NCI-H146 treated with DMSO at 0.1 percent for 48 hours (cell line): ENCODE data around the gene ZNF426.
"Not testable (repeated sequence)": the region's sequence is repeated elsewhere in the genome, so short reads cannot be mapped to it uniquely, and the experiment has no call there.

ENCODE experiments used
- DNase-seq: peaks from one replicate; lab custom pipeline; 2025; ENCODE audit not compliant: unreplicated experiment; lab: John Stamatoyannopoulos, UW

Gene ZNF426

DNA sequence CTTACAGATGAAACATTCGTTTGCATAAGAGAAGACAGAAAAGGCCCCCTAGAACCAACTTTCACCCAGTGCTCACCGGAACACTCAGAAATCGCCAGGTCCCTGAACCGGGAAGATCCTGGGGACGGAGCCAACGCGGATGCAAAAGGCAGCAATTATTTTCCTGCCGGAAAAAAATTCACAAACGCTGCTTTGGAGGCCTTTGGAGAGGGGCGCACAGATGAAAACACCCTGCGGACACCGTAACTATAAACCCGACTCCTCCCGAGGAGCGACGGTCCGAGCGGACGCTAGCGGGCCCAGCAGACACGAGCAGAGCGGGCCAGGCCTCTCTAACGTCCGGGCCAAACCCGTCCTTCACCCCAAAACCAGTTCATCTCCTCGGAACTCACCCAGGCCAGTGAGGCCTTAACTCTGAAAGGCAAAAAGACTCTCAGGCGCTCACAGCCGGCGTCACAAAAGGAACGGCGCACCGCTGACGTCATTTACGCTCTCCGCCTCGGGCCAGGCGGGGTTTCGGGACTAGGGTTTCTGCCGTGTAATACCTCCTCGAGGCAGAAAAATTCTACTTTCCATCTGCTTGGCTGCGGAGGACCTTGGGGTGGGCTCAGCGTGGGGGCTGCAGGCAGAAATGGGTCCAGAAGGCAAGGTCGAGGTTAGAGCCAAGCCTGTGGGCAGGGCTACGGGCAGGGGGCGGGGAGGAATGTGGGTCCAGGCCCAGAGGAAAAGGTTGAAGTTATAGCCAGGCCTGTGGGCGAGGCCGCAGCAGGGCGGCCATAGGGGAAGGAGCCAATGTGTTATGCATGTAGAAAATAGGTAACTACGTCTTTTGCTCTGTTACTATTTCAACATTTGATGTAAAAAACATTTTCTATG, at the start of gene ZNF426:
TSS of gene ZNF426 (minus strand) at position 463 of the 876 bp plus-strand sequence. CDS start 2,413 bp downstream, outside the sequence.
- DNase-seq, result peak; percentile 34

DNA sequence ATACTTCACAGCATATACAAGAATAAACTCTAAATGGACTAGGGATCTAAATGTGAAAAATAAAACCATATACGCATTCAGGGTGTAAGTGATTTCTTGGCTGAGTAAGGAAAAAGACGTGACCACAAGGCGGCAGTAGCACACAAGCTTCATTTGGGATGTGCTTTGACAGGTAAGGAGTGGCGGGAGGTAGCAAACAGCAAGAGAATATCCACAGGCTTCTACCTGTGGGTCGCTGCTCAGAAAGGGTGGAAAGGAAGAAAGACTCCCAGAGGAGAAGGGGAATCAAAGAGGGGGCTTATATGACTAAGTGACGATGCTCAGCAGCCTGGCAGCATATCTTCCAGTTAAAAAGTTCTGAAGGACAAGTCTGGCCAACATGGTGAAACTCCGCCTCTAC, 48.3 kb upstream of the ZNF426 start:
- peak; percentile 56 for DNase-seq

DNA sequence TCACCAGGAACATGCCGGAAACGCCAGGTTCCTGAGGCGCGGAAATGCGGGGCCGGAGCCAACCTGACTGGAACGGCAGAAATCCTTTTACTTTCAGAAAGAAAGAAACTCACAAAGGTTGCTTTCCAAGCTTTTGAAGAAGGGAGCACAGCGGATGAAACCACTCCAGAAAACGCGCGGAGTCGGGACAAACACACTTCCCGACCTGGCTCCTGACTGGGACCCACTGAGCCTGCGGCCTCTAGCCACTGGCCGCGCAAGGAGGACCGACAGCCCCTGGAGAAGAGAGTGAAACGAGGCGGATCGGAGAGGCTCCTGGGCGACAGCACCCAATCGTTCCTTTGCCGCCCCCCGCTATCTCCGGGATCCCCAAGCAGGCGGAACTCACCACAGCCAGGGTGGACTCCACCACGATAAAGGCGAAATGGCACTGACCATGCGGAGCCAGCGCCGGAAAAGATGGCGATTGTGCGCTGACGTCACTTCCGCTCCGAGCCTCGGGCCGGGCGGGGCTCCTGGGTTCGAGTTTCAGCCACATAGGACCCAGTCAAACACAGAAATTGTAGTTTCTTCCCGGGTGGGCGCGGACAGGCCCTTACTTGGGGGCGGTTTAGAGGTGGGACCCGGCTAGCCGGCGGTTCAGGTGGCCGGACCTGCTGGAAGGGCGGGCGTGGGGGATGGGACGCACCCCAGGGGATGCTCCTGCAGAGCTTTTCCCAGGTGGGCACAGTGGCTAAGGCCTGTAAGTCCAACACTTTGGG, 45.8 kb upstream of the ZNF426 start, which contains the start of gene ZNF121:
TSS of gene ZNF121 (minus strand) at position 432 of the 761 bp plus-strand sequence. CDS start 16,407 bp downstream, outside the sequence.
- peak; percentile 69 for DNase-seq

DNA sequence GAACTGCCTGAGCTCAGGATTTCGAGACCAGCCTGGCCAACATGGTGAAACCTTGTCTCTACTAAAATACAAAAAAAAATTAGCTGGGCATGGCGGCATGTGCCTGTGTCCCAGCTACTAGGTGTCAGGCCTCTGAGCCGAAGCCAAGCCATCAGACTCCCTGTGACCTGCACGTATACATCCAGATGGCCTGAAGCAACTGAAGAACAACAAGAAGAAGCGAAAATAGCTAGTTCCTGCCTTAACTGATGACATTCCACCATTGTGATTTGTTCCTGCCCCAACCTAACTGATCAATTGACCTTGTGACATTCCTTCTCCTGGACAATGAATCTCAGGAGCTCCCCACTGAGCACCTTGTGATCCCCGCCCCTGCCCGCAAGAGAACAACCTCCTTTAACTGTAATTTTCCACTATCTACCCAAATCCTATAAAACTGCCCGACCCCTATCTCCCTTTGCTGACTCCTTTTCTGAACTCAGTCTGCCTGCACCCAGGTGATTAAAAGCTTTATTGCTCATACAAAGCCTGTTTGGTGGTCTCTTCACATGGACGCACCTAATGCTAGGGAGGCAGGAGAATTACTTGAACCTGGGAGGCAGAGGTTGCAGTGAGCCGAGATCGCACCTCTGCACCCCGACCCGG, 43.8 kb upstream of the ZNF426 start:
- DNase-seq, result not testable (repeated sequence)

DNA sequence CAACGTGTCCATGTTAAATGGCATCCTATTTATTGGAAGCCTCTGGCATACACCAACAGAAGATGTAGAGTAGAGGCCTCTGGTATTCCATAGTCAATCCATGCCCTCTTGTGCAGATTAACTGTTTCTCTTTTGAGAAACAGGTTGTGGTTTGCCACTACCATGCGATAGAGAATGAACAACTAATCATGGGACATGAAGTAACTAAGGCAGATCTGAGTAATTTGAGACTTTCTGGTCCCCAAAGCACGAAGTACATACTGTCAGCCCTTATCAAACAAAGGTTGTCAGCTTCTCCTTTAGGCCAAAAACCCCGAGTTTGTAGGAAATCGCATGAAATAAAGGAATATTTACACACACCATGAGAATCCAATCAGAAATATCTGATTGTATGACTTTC, 42.3 kb upstream of the ZNF426 start:
- DNase-seq, result no peak

DNA sequence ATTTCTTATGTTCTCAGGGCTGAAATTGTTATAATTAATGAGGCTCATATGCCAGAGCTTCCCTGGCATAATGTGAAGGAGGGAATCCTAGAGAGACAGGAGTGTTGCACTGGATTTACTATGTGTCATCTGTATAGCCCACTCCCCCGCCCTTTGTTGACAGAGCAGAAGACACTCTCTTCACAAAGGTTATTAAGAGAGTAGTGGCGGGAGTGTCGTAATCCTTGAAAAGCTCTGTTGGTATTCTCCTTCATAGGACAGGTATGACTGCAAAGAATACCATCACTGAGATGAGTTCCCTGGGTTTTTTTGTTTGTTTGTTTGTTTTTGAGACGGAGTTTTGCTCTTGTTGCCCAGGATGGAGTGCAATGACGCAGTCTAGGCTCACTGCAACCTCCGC, 31.8 kb upstream of the ZNF426 start:
- DNase-seq, result no peak

DNA sequence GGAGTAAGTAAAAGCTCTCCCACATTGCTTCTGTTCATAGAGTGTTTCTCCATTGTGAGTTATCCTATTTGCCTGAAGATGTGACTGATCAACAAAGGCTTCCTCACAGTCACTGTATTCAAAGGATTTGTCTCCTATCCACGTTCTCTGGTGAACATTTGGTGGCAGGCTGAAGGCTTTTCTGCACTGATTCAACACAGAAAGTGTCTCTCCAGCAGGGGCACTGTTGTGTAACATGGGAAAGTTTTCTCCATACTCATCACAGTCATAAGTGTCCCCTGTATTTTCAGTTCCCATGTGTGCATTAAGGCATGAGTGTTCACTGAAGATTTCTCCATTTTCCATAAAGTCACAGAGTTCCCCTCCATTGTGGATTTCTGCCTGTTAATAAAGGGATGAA, 28.3 kb upstream of the ZNF426 start:
- no peak for DNase-seq

DNA sequence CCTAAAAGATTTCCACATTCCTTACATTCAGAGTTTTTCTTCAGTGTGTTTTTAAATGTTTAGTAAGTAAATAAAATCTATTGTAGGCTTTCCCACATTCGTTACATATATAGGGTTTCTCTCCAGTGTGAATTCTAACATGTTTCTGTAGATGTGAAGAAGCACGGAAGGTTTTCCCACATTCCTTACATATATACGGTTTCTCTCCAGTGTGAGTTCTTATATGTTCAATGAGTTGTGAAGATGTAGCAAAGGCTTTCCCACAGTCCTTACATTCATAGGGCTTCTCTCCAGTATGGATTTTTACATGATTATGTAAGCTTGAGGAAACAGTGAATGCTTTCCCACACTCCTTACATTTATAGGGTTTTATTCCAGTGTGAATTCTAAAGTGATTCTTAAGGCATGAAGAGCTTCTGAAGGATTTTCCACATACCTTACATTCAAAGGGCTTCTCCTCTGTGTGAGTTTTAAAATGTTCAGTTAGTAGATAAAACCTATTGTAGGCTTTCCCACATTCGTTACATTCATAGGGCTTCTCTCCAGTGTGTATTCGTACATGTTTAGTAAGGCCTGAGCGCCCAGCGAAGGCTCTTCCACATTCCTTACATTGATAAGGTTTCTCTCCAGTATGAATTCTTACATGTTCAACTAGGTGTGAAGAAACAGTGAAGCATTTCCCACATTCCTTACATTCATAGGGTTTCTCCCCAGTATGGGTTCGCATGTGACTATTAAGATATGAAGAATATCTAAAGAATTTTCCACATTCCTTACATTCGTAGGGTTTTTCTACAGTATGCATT, 27.7 kb upstream of the ZNF426 start:
- DNase-seq, result no peak

DNA sequence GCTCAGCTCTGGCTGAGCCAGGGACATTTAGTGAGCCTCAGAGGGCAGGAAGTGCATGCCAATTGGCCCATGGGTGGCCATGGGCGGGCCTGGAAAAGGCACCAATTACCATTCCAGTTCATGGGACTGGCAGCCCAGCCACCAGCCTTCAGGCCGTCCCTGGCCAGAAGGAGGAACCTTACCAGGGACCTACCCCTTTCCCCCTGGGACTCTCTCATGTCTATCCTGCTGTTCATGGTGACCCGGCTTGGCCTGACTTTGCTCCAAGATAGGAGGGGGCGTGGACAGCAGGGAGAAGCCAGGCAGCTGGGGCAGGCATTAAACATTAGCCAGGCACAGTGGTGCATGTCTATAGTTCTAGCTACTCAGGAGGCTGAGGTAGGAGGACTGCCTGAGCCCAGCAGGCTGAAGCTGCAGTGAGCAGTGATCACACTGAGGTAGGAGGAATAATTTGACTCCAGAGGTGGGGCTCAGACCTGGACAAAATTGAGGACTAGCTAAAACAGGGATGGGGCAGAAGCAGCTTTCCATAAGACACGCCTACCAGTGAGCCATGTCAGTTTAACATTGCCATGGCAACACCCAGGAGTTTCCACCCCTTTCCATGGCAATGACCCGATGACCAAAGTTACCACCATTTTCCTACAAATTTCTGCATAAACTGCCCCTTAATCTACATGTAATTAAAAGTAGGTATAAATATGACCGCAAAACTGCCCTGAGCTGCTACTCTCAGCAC, 14.3 kb upstream of the ZNF426 start:
- DNase-seq, result no peak

DNA sequence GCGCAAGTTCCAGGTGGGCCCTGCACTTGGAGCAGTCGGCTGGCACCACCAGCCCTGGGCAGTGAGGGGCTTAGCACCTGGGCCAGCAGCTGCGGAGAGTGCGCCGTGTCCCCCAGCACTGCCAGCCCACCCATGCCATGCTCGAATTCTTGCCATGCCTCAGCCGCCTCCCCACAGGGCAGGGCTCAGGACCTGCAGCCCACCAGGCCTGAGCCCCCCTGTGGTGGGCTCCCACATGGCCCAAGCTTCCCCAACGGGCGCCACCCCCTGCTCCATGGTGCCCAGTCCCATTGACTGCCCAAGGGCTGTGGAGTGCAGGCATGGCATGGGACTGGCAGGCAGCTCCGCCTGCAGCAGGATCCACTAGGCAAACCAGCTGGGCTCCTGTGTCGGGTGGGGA, 9.4 kb upstream of the ZNF426 start:
- no peak for DNase-seq

DNA sequence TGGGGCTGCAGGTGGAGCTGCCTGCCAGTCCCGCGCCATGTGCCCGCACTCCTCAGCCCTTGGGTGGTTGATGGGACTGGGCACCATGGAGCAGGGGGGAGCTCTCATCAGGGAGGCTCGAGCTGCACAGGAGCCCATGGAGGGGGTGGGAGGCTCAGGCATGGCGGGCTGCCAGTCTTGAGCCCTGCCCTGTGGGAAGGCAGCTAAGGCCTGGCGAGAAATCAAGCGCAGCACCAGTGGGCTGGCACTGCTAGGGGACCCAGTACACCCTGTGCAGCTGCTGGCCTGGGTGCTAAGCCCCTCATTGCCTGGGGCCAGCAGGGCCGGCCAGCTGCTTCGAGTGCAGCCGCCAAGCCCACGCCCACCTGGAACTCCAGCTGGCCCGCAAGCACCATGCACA, 2.8 kb upstream of the ZNF426 start:
- not testable (repeated sequence) for DNase-seq

DNA sequence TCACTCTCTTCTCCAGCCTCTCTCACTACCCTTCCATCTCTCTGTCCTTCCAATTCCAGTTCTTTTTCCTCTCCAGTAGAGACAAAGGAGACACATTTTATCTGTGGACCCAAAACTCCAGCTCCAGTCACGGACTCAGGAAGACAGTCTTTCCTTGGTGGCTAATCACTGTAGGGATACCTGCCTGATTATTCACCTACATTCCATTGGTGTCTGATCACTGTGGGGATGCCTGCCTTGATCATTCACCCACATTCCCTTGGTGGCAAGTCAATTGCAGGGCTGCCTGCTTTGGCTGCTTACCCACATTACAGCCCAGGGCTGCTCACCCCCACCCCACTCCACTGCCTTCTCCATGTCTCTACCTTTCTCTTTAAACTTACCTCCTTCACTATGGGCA, 1.5 kb upstream of the ZNF426 start:
- DNase-seq, result not testable (repeated sequence)

DNA sequence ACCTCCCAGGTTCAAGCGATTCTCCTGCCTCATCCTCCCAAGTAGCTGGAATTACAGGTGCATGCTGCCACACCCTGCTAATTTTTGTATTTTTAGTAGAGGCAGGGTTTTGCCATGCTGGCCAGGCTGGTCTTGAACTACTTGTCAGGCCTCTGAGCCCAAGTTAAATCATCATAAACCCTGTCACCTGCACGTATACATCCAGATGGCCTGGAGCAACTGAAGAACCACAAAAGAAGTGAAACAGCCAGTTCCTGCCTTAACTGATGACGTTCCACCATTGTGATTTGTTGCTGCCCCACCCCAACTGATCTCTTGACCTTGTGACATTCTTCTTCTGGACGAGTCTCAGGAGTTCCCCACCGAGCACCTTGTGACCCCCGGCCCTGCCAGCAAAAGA, 756 bp upstream of the ZNF426 start:
- not testable (repeated sequence) for DNase-seq

DNA sequence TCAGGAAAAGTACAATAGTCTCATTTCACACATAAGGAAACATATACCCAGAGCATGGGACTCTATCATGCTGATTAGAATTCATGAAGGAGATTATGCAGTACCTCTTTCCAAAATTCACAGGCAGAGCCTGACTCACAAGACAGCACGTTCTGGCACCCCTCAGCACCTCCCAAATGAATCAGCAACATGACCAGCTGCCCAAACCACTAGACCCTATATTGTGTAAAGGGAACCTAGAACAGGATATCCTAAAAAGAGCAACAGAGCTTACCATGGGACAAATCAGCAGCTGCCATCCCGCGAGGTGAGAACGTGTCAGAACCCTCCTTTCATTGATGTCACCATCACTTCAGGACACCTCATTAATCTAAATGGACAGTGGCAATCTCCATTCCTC, 2.5 kb downstream of the ZNF426 start:
- DNase-seq, result no peak

DNA sequence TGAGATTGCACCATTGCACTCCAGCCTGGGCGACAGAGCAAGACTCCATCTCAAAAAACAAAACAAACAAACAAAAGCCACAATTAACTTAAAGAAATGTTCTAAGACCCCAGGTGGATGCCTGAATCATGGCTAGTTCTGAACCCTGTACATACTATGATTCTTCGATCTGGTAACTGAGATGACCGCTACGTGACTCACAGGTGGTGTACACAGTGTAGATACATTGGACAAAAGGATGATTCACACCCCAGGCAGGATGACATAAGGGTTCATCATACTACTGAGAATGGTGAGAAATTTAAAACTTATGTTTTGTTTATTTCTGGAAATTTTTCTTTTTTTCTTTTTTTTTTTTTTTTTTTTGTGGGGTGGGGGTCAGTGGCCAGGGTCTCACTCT, 6.5 kb downstream of the ZNF426 start:
- DNase-seq, result no peak

DNA sequence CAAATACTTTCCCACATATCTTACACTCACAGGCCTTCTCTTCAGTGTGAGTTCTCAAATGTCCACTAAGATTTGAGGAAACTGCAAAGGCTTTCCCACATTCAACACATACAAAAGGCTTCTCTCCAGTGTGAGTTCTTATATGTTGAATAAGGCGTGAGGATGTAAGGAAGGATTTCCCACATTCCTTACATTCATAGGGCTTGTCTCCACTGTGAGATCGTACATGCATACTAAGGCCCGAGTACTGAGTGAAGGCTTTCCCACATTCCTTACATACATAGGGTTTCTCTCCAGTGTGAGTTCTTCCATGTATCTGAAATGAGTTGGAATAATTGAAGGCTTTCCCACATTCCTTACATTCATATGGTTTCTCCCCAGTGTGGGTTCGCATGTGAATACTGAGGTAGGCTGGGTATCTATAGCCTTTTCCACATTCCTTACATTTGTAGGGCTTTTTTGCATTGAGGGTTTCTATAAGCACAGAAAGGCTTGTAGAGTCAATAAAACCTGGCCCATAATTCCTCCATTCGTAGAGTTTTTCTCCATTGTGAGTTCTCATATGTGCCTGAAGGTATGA, 9.6 kb downstream of the ZNF426 start:
- DNase-seq, result no peak

DNA sequence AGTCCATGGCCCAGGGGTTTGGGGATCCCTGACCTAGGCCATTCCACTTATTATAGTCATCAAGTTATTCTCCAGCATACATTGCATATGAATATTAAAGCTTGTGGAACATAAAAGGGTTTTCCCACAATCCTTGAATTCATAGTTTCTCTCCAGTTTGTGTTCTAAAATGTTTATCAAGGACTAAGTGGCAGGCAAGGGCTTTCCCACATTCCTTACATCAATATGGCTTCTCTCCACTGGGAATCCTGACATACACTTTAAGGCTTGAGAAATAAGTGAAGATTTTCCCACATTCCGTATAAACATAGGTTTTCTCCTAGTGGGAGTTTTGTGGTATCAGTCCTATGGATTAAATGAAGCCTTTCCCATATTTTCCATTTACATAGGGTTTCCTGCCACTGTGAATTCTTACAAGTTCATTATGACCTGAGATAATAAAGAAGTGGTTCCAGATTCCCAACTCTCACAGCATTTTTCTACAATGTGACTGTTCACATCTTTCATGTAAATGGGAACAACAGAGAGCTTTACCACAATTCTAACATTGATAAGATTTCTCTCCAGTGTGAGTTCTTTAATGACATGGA, 14.5 kb downstream of the ZNF426 start:
- no peak for DNase-seq

DNA sequence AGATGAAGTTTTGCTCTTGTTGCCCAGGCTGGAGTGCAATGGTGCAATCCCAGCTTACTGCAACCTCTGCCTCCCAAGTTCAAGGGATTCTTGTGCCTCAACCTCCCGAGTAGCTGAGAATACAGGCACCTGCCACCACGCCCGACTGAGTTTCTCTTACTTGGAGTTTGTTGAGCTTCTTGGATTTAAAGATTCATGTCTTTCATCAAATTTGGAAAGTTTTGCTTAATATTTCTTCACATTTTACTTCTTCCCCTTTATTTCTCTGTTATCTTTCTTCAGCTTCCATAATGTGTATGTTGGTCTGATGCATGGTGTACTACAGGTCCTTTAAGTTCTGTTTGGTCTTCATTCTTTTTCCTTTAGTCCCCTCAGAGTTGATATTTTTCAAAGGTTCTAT, 31.2 kb downstream of the ZNF426 start:
- no peak for DNase-seq

DNA sequence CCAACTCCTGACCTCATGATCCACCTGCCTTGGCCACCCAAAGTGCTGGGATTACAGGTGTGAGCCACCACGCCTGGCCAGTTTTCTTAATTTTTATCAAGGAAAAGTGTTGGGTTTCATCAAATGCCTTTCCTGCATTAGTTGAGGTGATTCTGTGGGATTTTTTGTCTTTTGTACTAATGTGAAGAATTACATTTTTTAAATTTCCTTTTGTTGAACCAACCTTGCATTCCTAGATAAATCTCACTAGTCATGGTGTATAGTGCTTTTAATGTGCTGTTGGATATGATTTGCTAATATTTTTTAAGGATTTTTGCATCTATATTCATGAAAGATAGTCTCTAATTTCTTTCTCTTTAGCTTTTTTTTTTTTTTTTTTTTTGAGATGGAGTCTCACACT, 37.6 kb downstream of the ZNF426 start:
- DNase-seq, result no peak
